ENCODE results near the gene ZBTB48.

DNA sequence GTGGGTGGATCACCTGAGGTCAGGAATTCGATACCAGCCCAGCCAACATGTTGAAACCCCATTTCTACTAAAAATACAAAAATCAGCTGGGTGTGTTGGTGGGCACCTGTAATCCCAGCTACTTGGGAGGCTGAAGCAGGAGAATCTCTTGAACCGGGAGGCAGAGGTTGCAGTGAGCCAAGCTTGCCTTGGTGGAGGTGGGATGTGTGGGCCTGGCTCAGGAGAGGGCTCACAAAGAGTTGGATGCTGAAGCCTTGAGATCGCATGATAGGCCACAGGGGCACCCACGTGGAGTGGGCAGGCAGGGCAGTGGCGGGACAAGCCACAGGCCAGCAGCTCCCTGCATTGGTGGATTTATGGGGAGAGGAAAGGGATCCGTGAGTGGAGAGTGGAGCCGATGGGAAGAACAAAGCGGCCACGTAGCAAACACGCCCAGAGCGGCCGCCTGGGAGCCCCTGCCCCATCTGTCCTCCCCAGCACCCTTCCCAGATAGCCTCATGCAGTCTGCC is 49.2 kb downstream of the ZBTB48 start:
- TF ChIP-seq, protein P1, sequence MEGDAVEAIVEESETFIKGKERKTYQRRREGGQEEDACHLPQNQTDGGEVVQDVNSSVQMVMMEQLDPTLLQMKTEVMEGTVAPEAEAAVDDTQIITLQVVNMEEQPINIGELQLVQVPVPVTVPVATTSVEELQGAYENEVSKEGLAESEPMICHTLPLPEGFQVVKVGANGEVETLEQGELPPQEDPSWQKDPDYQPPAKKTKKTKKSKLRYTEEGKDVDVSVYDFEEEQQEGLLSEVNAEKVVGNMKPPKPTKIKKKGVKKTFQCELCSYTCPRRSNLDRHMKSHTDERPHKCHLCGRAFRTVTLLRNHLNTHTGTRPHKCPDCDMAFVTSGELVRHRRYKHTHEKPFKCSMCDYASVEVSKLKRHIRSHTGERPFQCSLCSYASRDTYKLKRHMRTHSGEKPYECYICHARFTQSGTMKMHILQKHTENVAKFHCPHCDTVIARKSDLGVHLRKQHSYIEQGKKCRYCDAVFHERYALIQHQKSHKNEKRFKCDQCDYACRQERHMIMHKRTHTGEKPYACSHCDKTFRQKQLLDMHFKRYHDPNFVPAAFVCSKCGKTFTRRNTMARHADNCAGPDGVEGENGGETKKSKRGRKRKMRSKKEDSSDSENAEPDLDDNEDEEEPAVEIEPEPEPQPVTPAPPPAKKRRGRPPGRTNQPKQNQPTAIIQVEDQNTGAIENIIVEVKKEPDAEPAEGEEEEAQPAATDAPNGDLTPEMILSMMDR (IDR thresholded peaks at IDR 0.05; ENCODE audit: insufficient read depth, low read depth, low read length): no peak
- no peak for TF ChIP-seq EZH2 (IDR thresholded peaks at IDR 0.05; ENCODE audit: insufficient read depth, low read length)

Data from astrocyte (in vitro differentiated cells and primary cell).